Endothelial cell (in vitro differentiated cells): ENCODE results near the gene TKTL2. TPM values are rescaled to one million over a fixed set of nuclear protein-coding genes. Genes with fewer than 3 reads are reported as not detected.

Experiments used
- DNase-seq: peaks from one replicate; pipeline ENCODE4 v3.0.0; 2021; ENCODE audit warnings: low spot score
- H3K27ac Mint-ChIP-seq: one replicate; pipeline ENCODE4 v1.8.0; 2021; ENCODE audit warnings: mixed read lengths, inconsistent platforms; ENCODE audit not compliant: unreplicated experiment
- H3K27me3 Mint-ChIP-seq: one replicate; pipeline ENCODE4 v1.8.0; 2021; ENCODE audit warnings: mild to moderate bottlenecking, moderate library complexity, mixed read lengths, inconsistent platforms; ENCODE audit not compliant: unreplicated experiment
- H3K36me3 Mint-ChIP-seq: one replicate; pipeline ENCODE4 v1.8.0; 2021; ENCODE audit warnings: mild to moderate bottlenecking, low read depth, mixed read lengths, inconsistent platforms; ENCODE audit not compliant: unreplicated experiment
- H3K4me1 Mint-ChIP-seq: one replicate; pipeline ENCODE4 v1.8.0; 2021; ENCODE audit warnings: mild to moderate bottlenecking, mixed read lengths, inconsistent platforms; ENCODE audit not compliant: unreplicated experiment
- H3K4me3 Mint-ChIP-seq: one replicate; pipeline ENCODE4 v1.8.0; 2021; ENCODE audit warnings: mild to moderate bottlenecking, mixed read lengths, inconsistent platforms; ENCODE audit not compliant: unreplicated experiment
- H3K9me3 Mint-ChIP-seq: one replicate; pipeline ENCODE4 v1.8.0; 2021; ENCODE audit warnings: mixed read lengths, inconsistent platforms; ENCODE audit not compliant: unreplicated experiment
- CTCF ChIP-seq: fragments of 200-600 bp; sonication (generic); IDR thresholded peaks from one replicate; pipeline ENCODE4 v1.5.0; 2021; ENCODE audit warnings: antibody characterized with exemption; ENCODE audit not compliant: unreplicated experiment
- long read RNA-seq: library from polyadenylated mRNA; unstranded; transcript quantifications from one replicate; pipeline ENCODE4 v2.0.0, GENCODE V29; 2020; ENCODE audit not compliant: unreplicated experiment
- total RNA-seq: library from RNA; stranded (reverse); fragmentation: NEBNext Ultra II Directional; extraction: Animal tissue kit (Norgen Biotek cat#: 25700); gene quantifications from one replicate; pipeline ENCODE4 v1.2.1, GENCODE V29; 2021; ENCODE audit not compliant: unreplicated experiment

TKTL2 gene, protein sequence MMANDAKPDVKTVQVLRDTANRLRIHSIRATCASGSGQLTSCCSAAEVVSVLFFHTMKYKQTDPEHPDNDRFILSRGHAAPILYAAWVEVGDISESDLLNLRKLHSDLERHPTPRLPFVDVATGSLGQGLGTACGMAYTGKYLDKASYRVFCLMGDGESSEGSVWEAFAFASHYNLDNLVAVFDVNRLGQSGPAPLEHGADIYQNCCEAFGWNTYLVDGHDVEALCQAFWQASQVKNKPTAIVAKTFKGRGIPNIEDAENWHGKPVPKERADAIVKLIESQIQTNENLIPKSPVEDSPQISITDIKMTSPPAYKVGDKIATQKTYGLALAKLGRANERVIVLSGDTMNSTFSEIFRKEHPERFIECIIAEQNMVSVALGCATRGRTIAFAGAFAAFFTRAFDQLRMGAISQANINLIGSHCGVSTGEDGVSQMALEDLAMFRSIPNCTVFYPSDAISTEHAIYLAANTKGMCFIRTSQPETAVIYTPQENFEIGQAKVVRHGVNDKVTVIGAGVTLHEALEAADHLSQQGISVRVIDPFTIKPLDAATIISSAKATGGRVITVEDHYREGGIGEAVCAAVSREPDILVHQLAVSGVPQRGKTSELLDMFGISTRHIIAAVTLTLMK
- total RNA-seq = not detected
- long read RNA-seq = 0 reads

DNA sequence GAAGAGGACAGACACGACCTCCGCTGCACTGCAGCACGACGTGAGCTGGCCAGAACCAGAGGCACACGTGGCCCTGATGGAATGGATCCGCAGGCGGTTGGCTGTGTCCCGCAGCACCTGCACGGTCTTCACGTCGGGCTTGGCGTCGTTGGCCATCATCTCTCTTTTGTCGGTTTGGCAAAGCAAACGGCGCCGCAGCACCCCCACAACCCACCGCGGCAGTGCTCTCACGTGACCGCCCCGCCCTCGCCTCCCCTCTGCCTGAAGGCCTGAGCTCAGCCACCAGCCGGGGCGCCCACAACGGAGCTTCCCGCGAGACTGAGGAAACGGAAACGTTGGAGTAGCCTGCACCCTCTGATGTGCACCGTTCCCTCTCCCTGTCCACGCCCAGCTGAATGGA lies at the start of gene TKTL2:
TSS of gene TKTL2 (minus strand) at position 179 of the 400 bp plus-strand sequence. CDS start at position 159, 20 bp downstream.
- TF ChIP-seq CTCF = no peak
- Mint-ChIP-seq H3K36me3 (no peaks in the 10 kb centered on the region), H3K27me3 (no peaks in the 10 kb centered on the region), H3K4me1 (no peaks in the 10 kb centered on the region), H3K9me3 (no peaks in the 10 kb centered on the region), H3K4me3 (no peak within 1 kb of the TSS), H3K27ac (peak within 1 kb of the TSS; percentile 25)
- DNase-seq = no peak

DNA sequence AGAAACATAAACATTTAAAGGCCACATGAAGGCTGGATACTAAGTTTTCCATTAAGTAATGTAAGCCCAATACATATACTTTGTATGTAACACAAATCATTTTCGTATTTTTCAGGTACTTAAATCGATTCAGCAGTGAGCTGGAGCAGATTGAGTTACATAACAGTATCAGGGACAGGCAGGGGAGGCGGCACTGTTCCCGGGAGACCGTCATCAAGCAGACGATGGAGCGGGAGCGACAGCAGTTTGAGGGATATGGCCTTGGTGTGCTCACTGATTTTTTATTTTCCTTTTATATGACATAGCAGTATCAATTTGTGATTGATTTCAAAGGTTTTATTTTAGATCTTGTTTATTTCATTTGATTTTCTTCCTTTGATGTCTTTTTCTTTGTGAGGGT lies 41.6 kb upstream of the TKTL2 start:
- no peaks in the 10 kb centered on the region for H3K27me3 Mint-ChIP-seq
- peaks cover 13% of the 10 kb centered on the region for H3K4me1 Mint-ChIP-seq
- H3K27ac Mint-ChIP-seq = no peak overlapping the region
- H3K9me3 Mint-ChIP-seq = no peaks in the 10 kb centered on the region
- DNase-seq = no peak
- TF ChIP-seq CTCF = no peak
- H3K4me3 Mint-ChIP-seq = no peak overlapping the region
- no peaks in the 10 kb centered on the region for H3K36me3 Mint-ChIP-seq

DNA sequence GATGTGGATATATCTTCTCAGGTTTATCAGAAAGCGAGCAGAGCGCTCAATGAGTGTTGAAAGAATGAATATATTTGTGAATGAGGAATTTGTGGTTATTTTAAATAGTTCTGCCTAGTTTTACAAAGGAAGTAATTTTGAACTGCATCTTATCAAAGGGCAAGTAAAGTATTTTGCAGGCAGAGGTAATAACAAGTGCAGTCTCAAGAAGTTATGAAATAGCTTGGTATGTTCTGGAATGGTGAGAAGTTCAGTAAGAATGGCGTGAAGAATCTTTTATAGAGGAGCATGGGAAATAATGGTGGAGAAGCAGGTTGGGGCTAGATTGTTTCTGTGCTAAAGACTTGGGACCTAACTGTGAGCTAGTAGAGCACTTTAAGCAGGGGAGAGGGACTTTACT lies 31.8 kb upstream of the TKTL2 start:
- Mint-ChIP-seq H3K27me3 (peaks cover 1% of the 10 kb centered on the region), H3K9me3 (no peaks in the 10 kb centered on the region), H3K27ac (no peak overlapping the region), H3K36me3 (no peaks in the 10 kb centered on the region), H3K4me1 (no peaks in the 10 kb centered on the region), H3K4me3 (no peak overlapping the region)
- no peak for DNase-seq
- TF ChIP-seq CTCF = no peak

- DNase-seq = no peak
- no peak for TF ChIP-seq CTCF
- H3K27me3 Mint-ChIP-seq = peaks cover 1% of the 10 kb centered on the region
- H3K9me3 Mint-ChIP-seq = no peaks in the 10 kb centered on the region
- peaks cover 3% of the 10 kb centered on the region for H3K4me1 Mint-ChIP-seq
- no peaks in the 10 kb centered on the region for H3K36me3 Mint-ChIP-seq
- no peak overlapping the region for H3K27ac Mint-ChIP-seq
- H3K4me3 Mint-ChIP-seq = no peak overlapping the region
Observed at GRCh38 chr4:163500586-163500985, 27.0 kb upstream of the TKTL2 start.

- DNase-seq = no peak
- H3K4me1 Mint-ChIP-seq = peaks cover 7% of the 10 kb centered on the region
Observed at GRCh38 chr4:163495900-163496299, 22.3 kb upstream of the TKTL2 start.

More at GRCh38 chr4:163495900-163496299, 22.3 kb upstream of the TKTL2 start:
- TF ChIP-seq CTCF = no peak
- Mint-ChIP-seq H3K27me3 (peaks cover 2% of the 10 kb centered on the region), H3K4me3 (peak overlapping the region; percentile 85), H3K27ac (peak overlapping the region; percentile 2), H3K9me3 (no peaks in the 10 kb centered on the region), H3K36me3 (no peaks in the 10 kb centered on the region)
